SK-N-MC (cell line): ENCODE data around the gene ARHGAP31.
A peak's percentile ranks its signal among the peaks of the same experiment; 100 is the strongest.

Source experiments
- DNase-seq: peaks from one replicate; pipeline ENCODE4 v3.0.0-alpha.2; 2011; ENCODE audit warnings: low read depth, low spot score
- H3K27ac ChIP-seq: fragments of 200-600 bp; sonication (generic); 2 replicates; pipeline ENCODE4 v1.5.1; 2016; ENCODE audit warnings: mixed run types
- H3K36me3 ChIP-seq: fragments of 200-600 bp; sonication (generic); 2 replicates; pipeline ENCODE4 v1.6.1; 2017; ENCODE audit warnings: antibody characterized with exemption, low read length, mixed read lengths; ENCODE audit not compliant: insufficient read depth
- H3K4me3 ChIP-seq: fragments of 200-600 bp; sonication (generic); 2 replicates; pipeline ENCODE4 v1.5.1; 2016
- H3K9ac ChIP-seq: fragments of 200-600 bp; sonication (generic); 2 replicates; pipeline ENCODE4 v1.8.0; 2017; ENCODE audit warnings: mixed run types, mixed read lengths; ENCODE audit not compliant: insufficient read length
- H3K9me3 ChIP-seq: fragments of 200-600 bp; sonication (generic); 2 replicates; pipeline ENCODE4 v1.6.1; 2017; ENCODE audit warnings: low read depth, mild to moderate bottlenecking, antibody characterized with exemption, low read length, moderate library complexity, mixed read lengths
- EZH2 ChIP-seq: fragments of 200-600 bp; sonication (generic); IDR thresholded peaks from one replicate; pipeline ENCODE4 v1.6.1; 2017; ENCODE audit warnings: antibody characterized with exemption
- FOXP2 ChIP-seq: optimal IDR thresholded peaks from 2 replicates; pipeline ENCODE3; 2011; ENCODE audit warnings: mild to moderate bottlenecking, moderate library complexity; ENCODE audit not compliant: insufficient read depth; ENCODE audit errors: extremely low read length, control extremely low read depth
- POLR2AphosphoS5 ChIP-seq: IDR thresholded peaks from 2 replicates; pipeline ENCODE4 v1.6.1; 2012; ENCODE audit warnings: mild to moderate bottlenecking, low read depth, low read length, borderline replicate concordance

Gene ARHGAP31, protein sequence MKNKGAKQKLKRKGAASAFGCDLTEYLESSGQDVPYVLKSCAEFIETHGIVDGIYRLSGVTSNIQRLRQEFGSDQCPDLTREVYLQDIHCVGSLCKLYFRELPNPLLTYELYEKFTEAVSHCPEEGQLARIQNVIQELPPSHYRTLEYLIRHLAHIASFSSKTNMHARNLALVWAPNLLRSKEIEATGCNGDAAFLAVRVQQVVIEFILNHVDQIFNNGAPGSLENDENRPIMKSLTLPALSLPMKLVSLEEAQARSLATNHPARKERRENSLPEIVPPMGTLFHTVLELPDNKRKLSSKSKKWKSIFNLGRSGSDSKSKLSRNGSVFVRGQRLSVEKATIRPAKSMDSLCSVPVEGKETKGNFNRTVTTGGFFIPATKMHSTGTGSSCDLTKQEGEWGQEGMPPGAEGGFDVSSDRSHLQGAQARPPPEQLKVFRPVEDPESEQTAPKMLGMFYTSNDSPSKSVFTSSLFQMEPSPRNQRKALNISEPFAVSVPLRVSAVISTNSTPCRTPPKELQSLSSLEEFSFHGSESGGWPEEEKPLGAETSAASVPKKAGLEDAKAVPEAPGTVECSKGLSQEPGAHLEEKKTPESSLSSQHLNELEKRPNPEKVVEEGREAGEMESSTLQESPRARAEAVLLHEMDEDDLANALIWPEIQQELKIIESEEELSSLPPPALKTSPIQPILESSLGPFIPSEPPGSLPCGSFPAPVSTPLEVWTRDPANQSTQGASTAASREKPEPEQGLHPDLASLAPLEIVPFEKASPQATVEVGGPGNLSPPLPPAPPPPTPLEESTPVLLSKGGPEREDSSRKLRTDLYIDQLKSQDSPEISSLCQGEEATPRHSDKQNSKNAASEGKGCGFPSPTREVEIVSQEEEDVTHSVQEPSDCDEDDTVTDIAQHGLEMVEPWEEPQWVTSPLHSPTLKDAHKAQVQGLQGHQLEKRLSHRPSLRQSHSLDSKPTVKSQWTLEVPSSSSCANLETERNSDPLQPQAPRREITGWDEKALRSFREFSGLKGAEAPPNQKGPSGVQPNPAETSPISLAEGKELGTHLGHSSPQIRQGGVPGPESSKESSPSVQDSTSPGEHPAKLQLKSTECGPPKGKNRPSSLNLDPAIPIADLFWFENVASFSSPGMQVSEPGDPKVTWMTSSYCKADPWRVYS (N-terminal part only)

DNA sequence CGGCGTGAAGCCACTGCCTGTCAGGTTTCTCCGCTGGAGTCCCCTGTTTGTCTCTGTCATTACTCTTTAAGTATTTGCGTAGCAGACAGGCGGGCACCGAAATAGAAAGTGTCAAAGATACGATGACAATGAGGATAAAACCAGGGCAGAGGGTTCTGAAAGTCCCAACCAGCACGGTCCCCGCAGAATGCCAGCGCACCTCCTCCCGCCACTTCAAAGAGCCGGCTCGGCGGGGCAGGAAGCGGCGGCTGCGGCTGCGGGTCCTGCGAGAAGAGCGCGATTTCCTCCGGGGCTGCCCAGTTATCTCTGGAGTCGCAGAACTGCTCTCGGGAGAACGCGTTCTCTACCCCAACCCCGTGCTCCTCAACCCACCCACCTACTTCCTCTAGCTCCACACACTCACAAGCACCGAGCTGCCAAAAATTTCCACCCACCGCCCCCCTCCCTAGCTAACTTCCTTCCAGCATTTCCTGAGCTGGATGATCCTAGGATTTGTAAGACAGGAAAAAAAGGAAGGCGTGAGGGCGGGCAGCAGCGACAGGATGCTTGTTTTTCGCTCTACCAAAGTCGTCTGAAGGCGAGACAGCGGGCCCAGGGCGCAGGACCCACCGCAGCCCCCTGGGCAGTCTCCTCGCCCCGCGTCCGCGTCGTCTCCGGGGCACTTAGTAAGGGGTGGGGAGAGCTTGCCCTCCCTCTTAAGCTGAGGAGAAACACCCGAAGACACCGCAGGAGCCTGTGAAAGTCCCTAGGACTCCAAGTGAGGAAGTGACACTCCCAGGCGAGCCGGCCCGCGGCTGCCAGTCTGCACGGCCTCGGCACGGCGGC, at the start of gene ARHGAP31:
TSS of gene ARHGAP31 (plus strand) at position 513 of the 825 bp plus-strand sequence. CDS start 522 bp downstream, outside the sequence.
- Histone ChIP-seq H3K9me3 (no peaks in the 10 kb centered on the region), H3K27ac (peak within 1 kb of the TSS; percentile 83), H3K36me3 (peaks cover 4% of the 10 kb centered on the region), H3K9ac (peak within 1 kb of the TSS; percentile 81), H3K4me3 (peak within 1 kb of the TSS; percentile 94)
- TF ChIP-seq POLR2AphosphoS5 (peak; percentile 57; the same call in 1 of the 2 replicates), FOXP2 (no peak), EZH2 (no peak)
- peak; percentile 64 for DNase-seq

GRCh38 chr3:119245778-119246177, 48.4 kb upstream of the ARHGAP31 start:
- DNase-seq, result no peak
- TF ChIP-seq POLR2AphosphoS5 (no peak), FOXP2 (no peak), EZH2 (no peak)
- Histone ChIP-seq H3K4me3 (no peak overlapping the region), H3K36me3 (no peaks in the 10 kb centered on the region), H3K9me3 (no peaks in the 10 kb centered on the region), H3K27ac (no peak overlapping the region), H3K9ac (no peak overlapping the region)

- Histone ChIP-seq H3K36me3 (no peaks in the 10 kb centered on the region), H3K9ac (no peak overlapping the region), H3K27ac (no peak overlapping the region), H3K9me3 (no peaks in the 10 kb centered on the region), H3K4me3 (no peak overlapping the region)
- DNase-seq, result no peak
- TF ChIP-seq FOXP2 (no peak), POLR2AphosphoS5 (no peak), EZH2 (no peak)
Measured at GRCh38 chr3:119255214-119255613, 39.0 kb upstream of the ARHGAP31 start.

DNA sequence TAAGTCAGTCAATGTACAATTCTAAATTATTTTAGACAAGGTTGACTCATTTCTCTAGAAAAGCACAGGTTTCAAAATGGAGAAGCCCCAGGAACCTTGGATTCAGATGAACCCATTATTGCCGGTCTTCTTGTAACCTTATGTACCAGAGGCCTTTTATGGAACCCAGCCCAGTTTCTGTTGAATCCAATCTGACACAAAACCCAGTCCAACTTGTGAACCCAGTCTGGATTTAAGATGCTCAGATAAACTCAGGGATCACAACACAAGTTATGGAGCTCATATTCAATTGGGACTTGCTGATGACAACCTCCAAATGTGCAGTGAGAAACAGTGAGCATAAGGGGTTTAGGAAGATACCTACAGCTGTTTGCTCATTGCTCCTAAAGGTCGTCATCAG, 37.1 kb upstream of the ARHGAP31 start:
- Histone ChIP-seq H3K27ac (no peak overlapping the region), H3K9me3 (no peaks in the 10 kb centered on the region), H3K9ac (no peak overlapping the region), H3K4me3 (no peak overlapping the region), H3K36me3 (no peaks in the 10 kb centered on the region)
- TF ChIP-seq EZH2, result no peak
- TF ChIP-seq POLR2AphosphoS5, result no peak
- no peak for TF ChIP-seq FOXP2
- DNase-seq, result no peak

DNA sequence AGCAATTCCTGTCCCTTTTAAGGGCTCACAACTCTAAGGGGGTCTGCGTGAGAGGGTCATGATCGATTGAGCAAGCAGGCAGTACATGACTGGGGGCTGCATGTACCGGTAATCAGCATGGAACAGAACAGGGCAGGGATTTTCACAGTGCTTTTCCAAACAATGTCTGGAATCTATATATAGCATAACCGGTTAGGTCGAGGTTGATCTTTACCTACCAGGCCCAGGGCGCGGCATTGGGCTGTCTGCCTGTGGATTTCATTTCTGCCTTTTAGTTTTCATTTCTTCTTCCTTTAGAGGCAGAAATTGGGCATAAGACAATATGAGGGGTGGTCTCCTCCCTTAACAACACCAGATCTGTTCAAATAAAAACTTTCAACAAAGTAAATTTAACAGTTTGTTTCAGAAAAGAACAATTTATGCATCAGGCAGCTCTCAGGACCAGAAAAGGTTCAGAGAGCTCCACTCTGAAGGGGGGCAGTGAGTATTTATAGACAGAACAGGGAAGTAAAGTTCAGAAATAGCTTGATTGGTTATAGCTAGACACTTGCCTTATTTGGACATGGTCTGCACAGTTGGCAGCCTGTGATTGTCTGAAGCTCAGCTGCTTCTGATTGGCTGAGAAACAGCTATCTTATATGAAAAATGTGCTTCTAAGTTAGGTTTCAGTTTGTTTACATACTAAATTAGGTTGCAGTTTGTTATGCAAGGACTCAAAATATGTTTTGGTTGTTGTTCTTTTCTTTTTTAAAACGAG, 36.4 kb upstream of the ARHGAP31 start:
- Histone ChIP-seq H3K9me3 (no peaks in the 10 kb centered on the region), H3K36me3 (no peaks in the 10 kb centered on the region), H3K4me3 (no peak overlapping the region), H3K27ac (no peak overlapping the region), H3K9ac (no peak overlapping the region)
- TF ChIP-seq FOXP2 (no peak), POLR2AphosphoS5 (no peak), EZH2 (no peak)
- no peak for DNase-seq

GRCh38 chr3:119258915-119259314, 35.3 kb upstream of the ARHGAP31 start:
- Histone ChIP-seq H3K36me3 (no peaks in the 10 kb centered on the region), H3K27ac (no peak overlapping the region), H3K9me3 (no peaks in the 10 kb centered on the region), H3K4me3 (no peak overlapping the region), H3K9ac (no peak overlapping the region)
- TF ChIP-seq POLR2AphosphoS5 (no peak), FOXP2 (no peak), EZH2 (no peak)
- no peak for DNase-seq

- Histone ChIP-seq H3K9ac (no peak overlapping the region), H3K27ac (no peak overlapping the region), H3K36me3 (no peaks in the 10 kb centered on the region), H3K4me3 (no peak overlapping the region), H3K9me3 (no peaks in the 10 kb centered on the region)
- DNase-seq, result no peak
- TF ChIP-seq EZH2 (no peak), POLR2AphosphoS5 (no peak), FOXP2 (no peak)
Measured at GRCh38 chr3:119259821-119260220, 34.4 kb upstream of the ARHGAP31 start.
